ENCODE results near the gene MLC1. TPM values are rescaled to one million over a fixed set of nuclear protein-coding genes. Genes with fewer than 3 reads are reported as not detected.

The MLC1 gene
- total and polyA plus RNA-seq, 4 donors, result 0.13 to 9.4 (median 0.33) TPM; not detected in 1

DNA sequence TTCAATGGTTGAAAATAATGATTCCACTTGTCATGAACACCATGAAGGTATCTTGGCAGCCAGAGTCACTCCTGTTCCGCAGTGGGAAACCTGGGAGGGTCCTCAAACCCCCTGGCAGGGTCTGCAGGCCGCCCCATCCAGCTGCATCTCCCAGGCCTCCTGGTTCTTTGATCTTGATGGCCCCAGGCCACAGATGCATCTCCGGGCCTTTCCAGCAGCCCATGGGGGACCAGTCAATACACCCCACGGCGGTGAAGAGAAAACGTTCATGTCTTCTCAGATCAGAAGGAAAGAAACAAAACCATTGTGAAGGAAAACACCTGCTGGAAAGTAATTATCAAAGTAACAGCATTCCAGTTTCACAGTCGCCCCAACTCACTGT, 25.4 kb downstream of the MLC1 start:
- TF ChIP-seq YY1 (IDR thresholded peaks at IDR 0.05), result no peak
- TF ChIP-seq HNF4A (conservative IDR thresholded peaks at IDR 0.05), result no peak
- TF ChIP-seq, protein P1, sequence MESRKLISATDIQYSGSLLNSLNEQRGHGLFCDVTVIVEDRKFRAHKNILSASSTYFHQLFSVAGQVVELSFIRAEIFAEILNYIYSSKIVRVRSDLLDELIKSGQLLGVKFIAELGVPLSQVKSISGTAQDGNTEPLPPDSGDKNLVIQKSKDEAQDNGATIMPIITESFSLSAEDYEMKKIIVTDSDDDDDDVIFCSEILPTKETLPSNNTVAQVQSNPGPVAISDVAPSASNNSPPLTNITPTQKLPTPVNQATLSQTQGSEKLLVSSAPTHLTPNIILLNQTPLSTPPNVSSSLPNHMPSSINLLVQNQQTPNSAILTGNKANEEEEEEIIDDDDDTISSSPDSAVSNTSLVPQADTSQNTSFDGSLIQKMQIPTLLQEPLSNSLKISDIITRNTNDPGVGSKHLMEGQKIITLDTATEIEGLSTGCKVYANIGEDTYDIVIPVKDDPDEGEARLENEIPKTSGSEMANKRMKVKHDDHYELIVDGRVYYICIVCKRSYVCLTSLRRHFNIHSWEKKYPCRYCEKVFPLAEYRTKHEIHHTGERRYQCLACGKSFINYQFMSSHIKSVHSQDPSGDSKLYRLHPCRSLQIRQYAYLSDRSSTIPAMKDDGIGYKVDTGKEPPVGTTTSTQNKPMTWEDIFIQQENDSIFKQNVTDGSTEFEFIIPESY (IDR thresholded peaks at IDR 0.05), result no peak
- no peak for TF ChIP-seq TAF1 (conservative IDR thresholded peaks at IDR 0.05)
- no peak for TF ChIP-seq FOXA1 (IDR thresholded peaks at IDR 0.05)
- TF ChIP-seq RAD21 (IDR thresholded peaks at IDR 0.05), result no peak
- no peak for DNase-seq (ENCODE audit: low spot score)
- WGBS, result 83% methylated on average over 7 of the region's 7 CpGs
- H3K36me3 ChIP-seq (ENCODE audit: control insufficient read depth in 4 of 4, insufficient read depth in 3 of 4, low read depth in 1 of 4, low read length in 3 of 4), result no peaks in the 10 kb centered on the region
- no peaks in the 10 kb centered on the region for H3K9me3 ChIP-seq (ENCODE audit: control insufficient read depth in 4 of 4, low read length in 3 of 4)
- peaks cover 0 to 2% (median 0%) of the 10 kb centered on the region in 4 donors for H3K27me3 ChIP-seq (ENCODE audit: control insufficient read depth in 4 of 4, insufficient read depth in 4 of 4, low read length in 3 of 4)
- no peak overlapping the region for H3K27ac ChIP-seq (ENCODE audit: low read depth in 1 of 2, low read length in 2 of 2)
- no peak overlapping the region for H3K4me3 ChIP-seq (ENCODE audit: low read depth in 1 of 3, low read length in 3 of 3)
- no peak overlapping the region for H3K9ac ChIP-seq (ENCODE audit: low read depth in 1 of 2, low read length in 2 of 2)
- peaks cover 0 to 6% (median 0%) of the 10 kb centered on the region in 4 donors for H3K4me1 ChIP-seq (ENCODE audit: control insufficient read depth in 4 of 4, insufficient read depth in 4 of 4, low read length in 3 of 4)

GRCh38 chr22:50058906-50059880, 26.0 kb downstream of the MLC1 start:
- TF ChIP-seq RAD21 (IDR thresholded peaks at IDR 0.05), result no peak
- TF ChIP-seq SP1 (IDR thresholded peaks at IDR 0.05), result no peak
- TF ChIP-seq, protein P2, sequence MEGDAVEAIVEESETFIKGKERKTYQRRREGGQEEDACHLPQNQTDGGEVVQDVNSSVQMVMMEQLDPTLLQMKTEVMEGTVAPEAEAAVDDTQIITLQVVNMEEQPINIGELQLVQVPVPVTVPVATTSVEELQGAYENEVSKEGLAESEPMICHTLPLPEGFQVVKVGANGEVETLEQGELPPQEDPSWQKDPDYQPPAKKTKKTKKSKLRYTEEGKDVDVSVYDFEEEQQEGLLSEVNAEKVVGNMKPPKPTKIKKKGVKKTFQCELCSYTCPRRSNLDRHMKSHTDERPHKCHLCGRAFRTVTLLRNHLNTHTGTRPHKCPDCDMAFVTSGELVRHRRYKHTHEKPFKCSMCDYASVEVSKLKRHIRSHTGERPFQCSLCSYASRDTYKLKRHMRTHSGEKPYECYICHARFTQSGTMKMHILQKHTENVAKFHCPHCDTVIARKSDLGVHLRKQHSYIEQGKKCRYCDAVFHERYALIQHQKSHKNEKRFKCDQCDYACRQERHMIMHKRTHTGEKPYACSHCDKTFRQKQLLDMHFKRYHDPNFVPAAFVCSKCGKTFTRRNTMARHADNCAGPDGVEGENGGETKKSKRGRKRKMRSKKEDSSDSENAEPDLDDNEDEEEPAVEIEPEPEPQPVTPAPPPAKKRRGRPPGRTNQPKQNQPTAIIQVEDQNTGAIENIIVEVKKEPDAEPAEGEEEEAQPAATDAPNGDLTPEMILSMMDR (IDR thresholded peaks at IDR 0.05; ENCODE audit: low read depth, low read length, missing input control), result no peak
- TF ChIP-seq RXRA (IDR thresholded peaks at IDR 0.05), result no peak
- TF ChIP-seq HNF4G (IDR thresholded peaks at IDR 0.05), result no peak
- TF ChIP-seq, protein P3, sequence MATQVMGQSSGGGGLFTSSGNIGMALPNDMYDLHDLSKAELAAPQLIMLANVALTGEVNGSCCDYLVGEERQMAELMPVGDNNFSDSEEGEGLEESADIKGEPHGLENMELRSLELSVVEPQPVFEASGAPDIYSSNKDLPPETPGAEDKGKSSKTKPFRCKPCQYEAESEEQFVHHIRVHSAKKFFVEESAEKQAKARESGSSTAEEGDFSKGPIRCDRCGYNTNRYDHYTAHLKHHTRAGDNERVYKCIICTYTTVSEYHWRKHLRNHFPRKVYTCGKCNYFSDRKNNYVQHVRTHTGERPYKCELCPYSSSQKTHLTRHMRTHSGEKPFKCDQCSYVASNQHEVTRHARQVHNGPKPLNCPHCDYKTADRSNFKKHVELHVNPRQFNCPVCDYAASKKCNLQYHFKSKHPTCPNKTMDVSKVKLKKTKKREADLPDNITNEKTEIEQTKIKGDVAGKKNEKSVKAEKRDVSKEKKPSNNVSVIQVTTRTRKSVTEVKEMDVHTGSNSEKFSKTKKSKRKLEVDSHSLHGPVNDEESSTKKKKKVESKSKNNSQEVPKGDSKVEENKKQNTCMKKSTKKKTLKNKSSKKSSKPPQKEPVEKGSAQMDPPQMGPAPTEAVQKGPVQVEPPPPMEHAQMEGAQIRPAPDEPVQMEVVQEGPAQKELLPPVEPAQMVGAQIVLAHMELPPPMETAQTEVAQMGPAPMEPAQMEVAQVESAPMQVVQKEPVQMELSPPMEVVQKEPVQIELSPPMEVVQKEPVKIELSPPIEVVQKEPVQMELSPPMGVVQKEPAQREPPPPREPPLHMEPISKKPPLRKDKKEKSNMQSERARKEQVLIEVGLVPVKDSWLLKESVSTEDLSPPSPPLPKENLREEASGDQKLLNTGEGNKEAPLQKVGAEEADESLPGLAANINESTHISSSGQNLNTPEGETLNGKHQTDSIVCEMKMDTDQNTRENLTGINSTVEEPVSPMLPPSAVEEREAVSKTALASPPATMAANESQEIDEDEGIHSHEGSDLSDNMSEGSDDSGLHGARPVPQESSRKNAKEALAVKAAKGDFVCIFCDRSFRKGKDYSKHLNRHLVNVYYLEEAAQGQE (IDR thresholded peaks at IDR 0.05), result no peak
- TF ChIP-seq EGR1 (IDR thresholded peaks at IDR 0.05; ENCODE audit: low read depth in 2 of 2), result no peak
- TF ChIP-seq, protein P1 (IDR thresholded peaks at IDR 0.05), result no peak
- TF ChIP-seq YY1 (IDR thresholded peaks at IDR 0.05), result no peak
- TF ChIP-seq FOXA2 (IDR thresholded peaks at IDR 0.05), result no peak
- no peak for TF ChIP-seq HNF4A (conservative IDR thresholded peaks at IDR 0.05)
- TF ChIP-seq, protein P4, sequence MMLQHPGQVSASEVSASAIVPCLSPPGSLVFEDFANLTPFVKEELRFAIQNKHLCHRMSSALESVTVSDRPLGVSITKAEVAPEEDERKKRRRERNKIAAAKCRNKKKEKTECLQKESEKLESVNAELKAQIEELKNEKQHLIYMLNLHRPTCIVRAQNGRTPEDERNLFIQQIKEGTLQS (IDR thresholded peaks at IDR 0.05), result no peak
- TF ChIP-seq TAF1 (conservative IDR thresholded peaks at IDR 0.05), result no peak
- TF ChIP-seq, protein P5, sequence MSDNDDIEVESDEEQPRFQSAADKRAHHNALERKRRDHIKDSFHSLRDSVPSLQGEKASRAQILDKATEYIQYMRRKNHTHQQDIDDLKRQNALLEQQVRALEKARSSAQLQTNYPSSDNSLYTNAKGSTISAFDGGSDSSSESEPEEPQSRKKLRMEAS (IDR thresholded peaks at IDR 0.05), result no peak
- TF ChIP-seq GABPA (IDR thresholded peaks at IDR 0.05 in 1 of 2, conservative IDR thresholded peaks at IDR 0.05 in 1 of 2), result no peak
- no peak for TF ChIP-seq NR2F2 (IDR thresholded peaks at IDR 0.05)
- no peak for DNase-seq (ENCODE audit: low spot score)
- H3K9me3 ChIP-seq (ENCODE audit: control insufficient read depth in 4 of 4, low read length in 3 of 4), result no peaks in the 10 kb centered on the region
- peaks cover 0 to 6% (median 0%) of the 10 kb centered on the region in 4 donors for H3K4me1 ChIP-seq (ENCODE audit: control insufficient read depth in 4 of 4, insufficient read depth in 4 of 4, low read length in 3 of 4)
- 19% methylated on average over 31 of the region's 31 CpGs for WGBS
- no peak overlapping the region for H3K4me3 ChIP-seq (ENCODE audit: low read depth in 1 of 3, low read length in 3 of 3)
- no peak overlapping the region for H3K9ac ChIP-seq (ENCODE audit: low read depth in 1 of 2, low read length in 2 of 2)
- no peaks in the 10 kb centered on the region for H3K36me3 ChIP-seq (ENCODE audit: control insufficient read depth in 4 of 4, insufficient read depth in 3 of 4, low read depth in 1 of 4, low read length in 3 of 4)
- H3K27ac ChIP-seq (ENCODE audit: low read depth in 1 of 2, low read length in 2 of 2), result no peak overlapping the region
- H3K27me3 ChIP-seq (ENCODE audit: control insufficient read depth in 4 of 4, insufficient read depth in 4 of 4, low read length in 3 of 4), result peaks cover 0 to 2% (median 0%) of the 10 kb centered on the region in 4 donors
